HFFc6 (cell line): ENCODE data around the gene PLIN3. TPM values are rescaled to one million over a fixed set of nuclear protein-coding genes. Genes with fewer than 3 reads are reported as not detected.
"Not testable (repeated sequence)": the region's sequence is repeated elsewhere in the genome, so short reads cannot be mapped to it uniquely, and the experiment has no call there.

Experiments
- DNase-seq: peaks from one replicate; pipeline ENCODE4 v3.0.0-alpha.2; 2018
- H3K27ac Mint-ChIP-seq: 2 replicates; pipeline ENCODE4 v1.8.0; 2020; ENCODE audit warnings: mild to moderate bottlenecking, mixed read lengths
- H3K27me3 Mint-ChIP-seq: 2 replicates; pipeline ENCODE4 v1.8.0; 2021; ENCODE audit warnings: mild to moderate bottlenecking, moderate library complexity, mixed read lengths; ENCODE audit not compliant: insufficient read depth
- H3K36me3 Mint-ChIP-seq: 2 replicates; pipeline ENCODE4 v1.8.0; 2021; ENCODE audit warnings: low read depth, mixed read lengths
- H3K4me1 Mint-ChIP-seq: 2 replicates; pipeline ENCODE4 v1.8.0; 2020; ENCODE audit warnings: low read depth, mixed read lengths
- H3K4me3 Mint-ChIP-seq: 2 replicates; pipeline ENCODE4 v1.8.0; 2020; ENCODE audit warnings: mild to moderate bottlenecking, moderate library complexity, mixed read lengths
- H3K9me3 Mint-ChIP-seq: 2 replicates; pipeline ENCODE4 v1.8.0; 2020; ENCODE audit warnings: mild to moderate bottlenecking, mixed read lengths
- CTCF ChIP-seq: fragments of 200-600 bp; sonication (generic); IDR thresholded peaks from 2 replicates; pipeline ENCODE4 v1.5.0; 2021; ENCODE audit warnings: antibody characterized with exemption, mild to moderate bottlenecking
- total RNA-seq, 6 experiments: library from RNA; stranded (reverse); fragmentation: NEBNext Ultra II Directional; extraction: Animal tissue kit (Norgen Biotek cat#: 25700); gene quantifications; 2 replicates in 1 of 6; 3 replicates in 5 of 6; pipeline ENCODE4 v1.2.3, GENCODE V29; 2021

PLIN3 gene
- total RNA-seq, 6 experiments from 2014 or later: 250 to 300 (median 266) TPM

GRCh38 chr19:4870025-4870700 lies 2.7 kb upstream of the PLIN3 start:
- peaks cover 7% of the 10 kb centered on the region; the same call in 1 of the 2 replicates for H3K9me3 Mint-ChIP-seq
- TF ChIP-seq CTCF: no peak
- H3K36me3 Mint-ChIP-seq: peaks cover 16% of the 10 kb centered on the region
- no peaks in the 10 kb centered on the region for H3K27me3 Mint-ChIP-seq
- H3K4me3 Mint-ChIP-seq: peak overlapping the region; percentile 24; the same call in 1 of the 2 replicates
- peaks cover 39% of the 10 kb centered on the region for H3K4me1 Mint-ChIP-seq
- H3K27ac Mint-ChIP-seq: peak overlapping the region; percentile 91
- DNase-seq: peak; percentile 91

GRCh38 chr19:4868286-4868834 lies 893 bp upstream of the PLIN3 start:
- Mint-ChIP-seq H3K27me3 (no peaks in the 10 kb centered on the region), H3K9me3 (peaks cover 7% of the 10 kb centered on the region; the same call in 1 of the 2 replicates), H3K4me3 (peak overlapping the region; percentile 95), H3K4me1 (peaks cover 44% of the 10 kb centered on the region), H3K27ac (peak overlapping the region; percentile 91), H3K36me3 (peaks cover 20% of the 10 kb centered on the region)
- no peak for DNase-seq
- no peak for TF ChIP-seq CTCF

- peak overlapping the region; percentile 79 for H3K27ac Mint-ChIP-seq
- peaks cover 37% of the 10 kb centered on the region for H3K4me1 Mint-ChIP-seq
- peaks cover 20% of the 10 kb centered on the region for H3K36me3 Mint-ChIP-seq
- H3K4me3 Mint-ChIP-seq: peak overlapping the region; percentile 95
- DNase-seq: peak; percentile 30
- H3K27me3 Mint-ChIP-seq: no peaks in the 10 kb centered on the region
- H3K9me3 Mint-ChIP-seq: peaks cover 7% of the 10 kb centered on the region; the same call in 1 of the 2 replicates
- no peak for TF ChIP-seq CTCF
These were observed 657 bp downstream of the PLIN3 start for GRCh38 chr19:4866595-4867424.

GRCh38 chr19:4861147-4861546 lies 6.3 kb downstream of the PLIN3 start:
- peaks cover 2% of the 10 kb centered on the region; the same call in 1 of the 2 replicates for H3K27me3 Mint-ChIP-seq
- no peak for DNase-seq
- H3K9me3 Mint-ChIP-seq: no peaks in the 10 kb centered on the region
- H3K4me3 Mint-ChIP-seq: no peak overlapping the region
- peaks cover 8% of the 10 kb centered on the region; the same call in 1 of the 2 replicates for H3K4me1 Mint-ChIP-seq
- H3K36me3 Mint-ChIP-seq: peaks cover 6% of the 10 kb centered on the region; the same call in 1 of the 2 replicates
- no peak for TF ChIP-seq CTCF
- no peak overlapping the region for H3K27ac Mint-ChIP-seq

GRCh38 chr19:4859697-4860096 lies 7.8 kb downstream of the PLIN3 start:
- no peak for TF ChIP-seq CTCF
- Mint-ChIP-seq H3K4me3 (no peak overlapping the region), H3K27me3 (peaks cover 2% of the 10 kb centered on the region; the same call in 1 of the 2 replicates), H3K27ac (no peak overlapping the region), H3K9me3 (no peaks in the 10 kb centered on the region), H3K36me3 (peaks cover 7% of the 10 kb centered on the region; the same call in 1 of the 2 replicates), H3K4me1 (peaks cover 4% of the 10 kb centered on the region; the same call in 1 of the 2 replicates)
- DNase-seq: no peak

- not testable (repeated sequence) for DNase-seq, H3K27me3 Mint-ChIP-seq, H3K4me3 Mint-ChIP-seq, H3K4me1 Mint-ChIP-seq, H3K9me3 Mint-ChIP-seq, H3K27ac Mint-ChIP-seq
- H3K36me3 Mint-ChIP-seq: peaks cover 14% of the 10 kb centered on the region; the same call in 1 of the 2 replicates
These were observed 11.0 kb downstream of the PLIN3 start for GRCh38 chr19:4856468-4856867.

GRCh38 chr19:4853506-4853905 lies 14.0 kb downstream of the PLIN3 start:
- H3K27me3 Mint-ChIP-seq, H3K9me3 Mint-ChIP-seq, H3K4me3 Mint-ChIP-seq, H3K4me1 Mint-ChIP-seq, DNase-seq, H3K27ac Mint-ChIP-seq: not testable (repeated sequence)
- peaks cover 15% of the 10 kb centered on the region; the same call in 1 of the 2 replicates for H3K36me3 Mint-ChIP-seq
